ENCODE measurements around the gene STAU1. TPM values are rescaled to one million over a fixed set of nuclear protein-coding genes. Genes with fewer than 3 reads are reported as not detected.

Gene STAU1
- polyA plus RNA-seq, 1 donor from 2014 or later = 32.4 TPM

GRCh38 chr20:49163696-49164095 is 24.4 kb downstream of the STAU1 start:
- H3K27me3 Mint-ChIP-seq = no peaks in the 10 kb centered on the region
- H3K4me3 Mint-ChIP-seq = peak overlapping the region in 1 of 4 donors; percentile 37
- no peak overlapping the region for H3K27ac Mint-ChIP-seq
- H3K4me1 Mint-ChIP-seq = peaks cover 30 to 39% (median 32%) of the 10 kb centered on the region in 3 donors
- peaks cover 2% of the 10 kb centered on the region for H3K36me3 Mint-ChIP-seq
- H3K9me3 Mint-ChIP-seq = no peaks in the 10 kb centered on the region

GRCh38 chr20:49161428-49162152 is 26.5 kb downstream of the STAU1 start:
- Mint-ChIP-seq H3K27ac (peak overlapping the region in 2 of 3 donors; percentile 32 to 48), H3K9me3 (no peaks in the 10 kb centered on the region), H3K27me3 (no peaks in the 10 kb centered on the region), H3K4me3 (no peak overlapping the region), H3K36me3 (peaks cover 2% of the 10 kb centered on the region), H3K4me1 (peaks cover 12 to 22% (median 19%) of the 10 kb centered on the region in 3 donors)

- Mint-ChIP-seq H3K9me3 (no peaks in the 10 kb centered on the region), H3K27me3 (no peaks in the 10 kb centered on the region), H3K36me3 (peaks cover 2% of the 10 kb centered on the region), H3K4me1 (peaks cover 7 to 14% (median 14%) of the 10 kb centered on the region in 3 donors), H3K27ac (peak overlapping the region in 2 of 3 donors; percentile 25 to 73), H3K4me3 (peak overlapping the region in 1 of 4 donors; percentile 28)
Measured at GRCh38 chr20:49160057-49160929, 27.8 kb downstream of the STAU1 start.

- Mint-ChIP-seq H3K27me3 (no peaks in the 10 kb centered on the region), H3K4me1 (peaks cover 7 to 14% (median 9%) of the 10 kb centered on the region in 3 donors), H3K9me3 (no peaks in the 10 kb centered on the region), H3K4me3 (no peak overlapping the region), H3K36me3 (no peaks in the 10 kb centered on the region), H3K27ac (peak overlapping the region in 1 of 3 donors; percentile 82)
Measured at GRCh38 chr20:49157146-49157545, 31.0 kb downstream of the STAU1 start.

GRCh38 chr20:49156481-49156880 is 31.7 kb downstream of the STAU1 start:
- no peaks in the 10 kb centered on the region for H3K27me3 Mint-ChIP-seq
- no peak overlapping the region for H3K4me3 Mint-ChIP-seq
- H3K36me3 Mint-ChIP-seq = no peaks in the 10 kb centered on the region
- no peak overlapping the region for H3K27ac Mint-ChIP-seq
- H3K9me3 Mint-ChIP-seq = no peaks in the 10 kb centered on the region
- H3K4me1 Mint-ChIP-seq = peaks cover 3 to 8% (median 6%) of the 10 kb centered on the region in 3 donors

- Mint-ChIP-seq H3K36me3 (peaks cover 1% of the 10 kb centered on the region), H3K4me1 (peaks cover 0 to 8% (median 6%) of the 10 kb centered on the region in 3 donors), H3K4me3 (no peak overlapping the region), H3K27me3 (no peaks in the 10 kb centered on the region), H3K9me3 (no peaks in the 10 kb centered on the region), H3K27ac (no peak overlapping the region)
Measured at GRCh38 chr20:49151436-49151835, 36.7 kb downstream of the STAU1 start.

GRCh38 chr20:49149281-49150045 is 38.7 kb downstream of the STAU1 start:
- peak overlapping the region in 1 of 3 donors; percentile 89 for H3K27ac Mint-ChIP-seq
- peaks cover 1% of the 10 kb centered on the region for H3K36me3 Mint-ChIP-seq
- no peak overlapping the region for H3K4me3 Mint-ChIP-seq
- no peaks in the 10 kb centered on the region for H3K9me3 Mint-ChIP-seq
- peaks cover 0 to 6% (median 5%) of the 10 kb centered on the region in 3 donors for H3K4me1 Mint-ChIP-seq
- no peaks in the 10 kb centered on the region for H3K27me3 Mint-ChIP-seq

GRCh38 chr20:49148601-49149000 is 39.5 kb downstream of the STAU1 start:
- no peak overlapping the region for H3K4me3 Mint-ChIP-seq
- H3K27ac Mint-ChIP-seq = no peak overlapping the region
- H3K9me3 Mint-ChIP-seq = no peaks in the 10 kb centered on the region
- H3K4me1 Mint-ChIP-seq = peaks cover 0 to 6% (median 5%) of the 10 kb centered on the region in 3 donors
- H3K36me3 Mint-ChIP-seq = peaks cover 1% of the 10 kb centered on the region
- H3K27me3 Mint-ChIP-seq = no peaks in the 10 kb centered on the region

- Mint-ChIP-seq H3K4me1 (peaks cover 0 to 6% (median 5%) of the 10 kb centered on the region in 3 donors), H3K27ac (no peak overlapping the region), H3K9me3 (no peaks in the 10 kb centered on the region), H3K27me3 (no peaks in the 10 kb centered on the region), H3K36me3 (peaks cover 1% of the 10 kb centered on the region), H3K4me3 (peak overlapping the region in 1 of 4 donors; percentile 62)
Measured at GRCh38 chr20:49147296-49147695, 40.8 kb downstream of the STAU1 start.

- Mint-ChIP-seq H3K27me3 (no peaks in the 10 kb centered on the region), H3K27ac (peak overlapping the region in 1 of 3 donors; percentile 28), H3K9me3 (no peaks in the 10 kb centered on the region), H3K4me3 (peak overlapping the region in 1 of 4 donors; percentile 62), H3K4me1 (peaks cover 0 to 6% (median 5%) of the 10 kb centered on the region in 3 donors), H3K36me3 (peaks cover 1% of the 10 kb centered on the region)
Measured at GRCh38 chr20:49146442-49147225, 41.5 kb downstream of the STAU1 start.

GRCh38 chr20:49140834-49141233 is 47.3 kb downstream of the STAU1 start:
- Mint-ChIP-seq H3K27ac (peak overlapping the region in 2 of 3 donors; percentile 24 to 43), H3K4me3 (no peak overlapping the region), H3K27me3 (no peaks in the 10 kb centered on the region), H3K9me3 (no peaks in the 10 kb centered on the region), H3K4me1 (peaks cover 9 to 11% (median 11%) of the 10 kb centered on the region in 3 donors), H3K36me3 (peaks cover 2% of the 10 kb centered on the region)

GRCh38 chr20:49140411-49140810 is 47.7 kb downstream of the STAU1 start:
- Mint-ChIP-seq H3K4me3 (no peak overlapping the region), H3K27me3 (no peaks in the 10 kb centered on the region)

GRCh38 chr20:49138431-49138830 is 49.7 kb downstream of the STAU1 start:
- no peak overlapping the region for H3K4me3 Mint-ChIP-seq
- H3K9me3 Mint-ChIP-seq = no peaks in the 10 kb centered on the region
- peaks cover 2% of the 10 kb centered on the region for H3K36me3 Mint-ChIP-seq
- H3K27me3 Mint-ChIP-seq = no peaks in the 10 kb centered on the region
- no peak overlapping the region for H3K27ac Mint-ChIP-seq
- peaks cover 10 to 15% (median 11%) of the 10 kb centered on the region in 3 donors for H3K4me1 Mint-ChIP-seq

More at GRCh38 chr20:49140411-49140810, 47.7 kb downstream of the STAU1 start:
- Mint-ChIP-seq H3K36me3 (peaks cover 2% of the 10 kb centered on the region), H3K9me3 (no peaks in the 10 kb centered on the region), H3K27ac (peak overlapping the region in 1 of 3 donors; percentile 24), H3K4me1 (peaks cover 9 to 11% (median 11%) of the 10 kb centered on the region in 3 donors)
